ENCODE results near the gene ADRB1.

ADRB1 gene

GRCh38 chr10:114073395-114074186 lies 29.9 kb downstream of the ADRB1 start:
- no peak for DNase-seq
- Histone ChIP-seq H3K36me3 (no peaks in the 10 kb centered on the region), H3K4me3 (ENCODE audit: low read depth, low read length) (no peak overlapping the region), H3K4me1 (no peaks in the 10 kb centered on the region), H3K9me3 (no peaks in the 10 kb centered on the region), H3K27me3 (no peaks in the 10 kb centered on the region)
- TF ChIP-seq CTCF (IDR thresholded peaks at IDR 0.05; ENCODE audit: low read depth, low read length), result no peak

GRCh38 chr10:114075093-114075492 lies 31.4 kb downstream of the ADRB1 start:
- no peaks in the 10 kb centered on the region for H3K9me3 ChIP-seq
- no peaks in the 10 kb centered on the region for H3K36me3 ChIP-seq
- no peak for TF ChIP-seq CTCF (IDR thresholded peaks at IDR 0.05; ENCODE audit: low read depth, low read length)
- no peak overlapping the region for H3K4me3 ChIP-seq (ENCODE audit: low read depth, low read length)
- no peaks in the 10 kb centered on the region for H3K27me3 ChIP-seq
- no peaks in the 10 kb centered on the region for H3K4me1 ChIP-seq
- no peak for DNase-seq

- Histone ChIP-seq H3K27me3 (no peaks in the 10 kb centered on the region), H3K4me3 (ENCODE audit: low read depth, low read length) (no peak overlapping the region), H3K9me3 (no peaks in the 10 kb centered on the region), H3K4me1 (no peaks in the 10 kb centered on the region), H3K36me3 (no peaks in the 10 kb centered on the region)
- no peak for TF ChIP-seq CTCF (IDR thresholded peaks at IDR 0.05; ENCODE audit: low read depth, low read length)
- no peak for DNase-seq
Observed at GRCh38 chr10:114077347-114077746, 33.7 kb downstream of the ADRB1 start.

GRCh38 chr10:114077815-114078219 lies 34.2 kb downstream of the ADRB1 start:
- DNase-seq, result no peak
- Histone ChIP-seq H3K4me3 (ENCODE audit: low read depth, low read length) (no peak overlapping the region), H3K36me3 (no peaks in the 10 kb centered on the region), H3K4me1 (no peaks in the 10 kb centered on the region), H3K27me3 (no peaks in the 10 kb centered on the region), H3K9me3 (no peaks in the 10 kb centered on the region)
- no peak for TF ChIP-seq CTCF (IDR thresholded peaks at IDR 0.05; ENCODE audit: low read depth, low read length)

- no peak for TF ChIP-seq CTCF (IDR thresholded peaks at IDR 0.05; ENCODE audit: low read depth, low read length)
- H3K9me3 ChIP-seq, result no peaks in the 10 kb centered on the region
- no peak for DNase-seq
- H3K27me3 ChIP-seq, result no peaks in the 10 kb centered on the region
- no peaks in the 10 kb centered on the region for H3K36me3 ChIP-seq
- no peak overlapping the region for H3K4me3 ChIP-seq (ENCODE audit: low read depth, low read length)
- H3K4me1 ChIP-seq, result no peaks in the 10 kb centered on the region
Observed at GRCh38 chr10:114078346-114078745, 34.7 kb downstream of the ADRB1 start.

- H3K36me3 ChIP-seq, result no peaks in the 10 kb centered on the region
- H3K9me3 ChIP-seq, result no peaks in the 10 kb centered on the region
- TF ChIP-seq CTCF (IDR thresholded peaks at IDR 0.05; ENCODE audit: low read depth, low read length), result no peak
- H3K4me1 ChIP-seq, result no peaks in the 10 kb centered on the region
- no peaks in the 10 kb centered on the region for H3K27me3 ChIP-seq
- no peak overlapping the region for H3K4me3 ChIP-seq (ENCODE audit: low read depth, low read length)
- no peak for DNase-seq
Observed at GRCh38 chr10:114079421-114079820, 35.8 kb downstream of the ADRB1 start.
